ENCODE data around the gene OBSL1.

DNA sequence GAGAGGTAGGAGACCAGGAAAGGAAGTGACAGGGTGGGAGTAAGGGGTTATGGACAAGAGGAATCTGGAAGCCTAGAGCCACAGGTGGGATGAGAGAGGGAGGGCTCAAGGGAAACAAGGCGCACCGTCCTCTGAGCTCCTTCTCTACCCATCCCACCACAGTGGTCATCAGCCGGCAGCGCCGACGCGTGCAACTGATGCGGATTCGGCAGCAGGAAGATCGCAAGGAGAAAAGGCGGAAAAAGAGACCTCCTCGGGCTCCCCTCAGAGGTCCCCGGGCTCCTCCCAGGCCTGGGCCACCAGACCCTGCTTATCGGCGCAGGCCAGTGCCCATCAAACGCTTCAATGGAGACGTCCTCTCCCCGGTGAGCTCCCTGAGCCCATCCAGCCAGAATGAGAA is 22.3 kb downstream of the OBSL1 start:
- TF ChIP-seq, protein P1, sequence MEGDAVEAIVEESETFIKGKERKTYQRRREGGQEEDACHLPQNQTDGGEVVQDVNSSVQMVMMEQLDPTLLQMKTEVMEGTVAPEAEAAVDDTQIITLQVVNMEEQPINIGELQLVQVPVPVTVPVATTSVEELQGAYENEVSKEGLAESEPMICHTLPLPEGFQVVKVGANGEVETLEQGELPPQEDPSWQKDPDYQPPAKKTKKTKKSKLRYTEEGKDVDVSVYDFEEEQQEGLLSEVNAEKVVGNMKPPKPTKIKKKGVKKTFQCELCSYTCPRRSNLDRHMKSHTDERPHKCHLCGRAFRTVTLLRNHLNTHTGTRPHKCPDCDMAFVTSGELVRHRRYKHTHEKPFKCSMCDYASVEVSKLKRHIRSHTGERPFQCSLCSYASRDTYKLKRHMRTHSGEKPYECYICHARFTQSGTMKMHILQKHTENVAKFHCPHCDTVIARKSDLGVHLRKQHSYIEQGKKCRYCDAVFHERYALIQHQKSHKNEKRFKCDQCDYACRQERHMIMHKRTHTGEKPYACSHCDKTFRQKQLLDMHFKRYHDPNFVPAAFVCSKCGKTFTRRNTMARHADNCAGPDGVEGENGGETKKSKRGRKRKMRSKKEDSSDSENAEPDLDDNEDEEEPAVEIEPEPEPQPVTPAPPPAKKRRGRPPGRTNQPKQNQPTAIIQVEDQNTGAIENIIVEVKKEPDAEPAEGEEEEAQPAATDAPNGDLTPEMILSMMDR (IDR thresholded peaks at IDR 0.05; ENCODE audit: low read depth, low read length, poor library complexity, severe bottlenecking) = no peak
- TF ChIP-seq EZH2phosphoT487 (IDR thresholded peaks at IDR 0.05; ENCODE audit: borderline replicate concordance, low read length) = no peak
